ENCODE data around the gene ACTA2. TPM values are rescaled to one million over a fixed set of nuclear protein-coding genes. Genes with fewer than 3 reads are reported as not detected.

ACTA2 gene
- total RNA-seq, 4 donors from 2014 or later = 6,391 to 8,723 (median 8,539) TPM

- Histone ChIP-seq H3K36me3 (no peaks in the 10 kb centered on the region), H3K4me3 (peak overlapping the region in 1 of 4 donors; percentile 18), H3K4me1 (peaks cover 5 to 40% (median 39%) of the 10 kb centered on the region in 4 donors), H3K27ac (replicated peaks in 1 of 4) (peak overlapping the region in 1 of 4 donors; percentile 42), H3K9me3 (no peaks in the 10 kb centered on the region), H3K27me3 (no peaks in the 10 kb centered on the region)
- intact Hi-C loops (cut with DNase I) = no loop called here
- TF ChIP-seq EP300 (IDR thresholded peaks at IDR 0.05) = no peak
- TF ChIP-seq POLR2AphosphoS5 (IDR thresholded peaks at IDR 0.05) = no peak
- no peak for TF ChIP-seq CTCF (IDR thresholded peaks at IDR 0.05)
- no peak for TF ChIP-seq POLR2A (IDR thresholded peaks at IDR 0.05; ENCODE audit: low read depth)
- no peak for DNase-seq (ENCODE audit: extremely low spot score)
- WGBS = 87% methylated on average over 7 of the region's 7 CpGs
Measured at GRCh38 chr10:88995156-88995876, 42.7 kb upstream of the ACTA2 start.

DNA sequence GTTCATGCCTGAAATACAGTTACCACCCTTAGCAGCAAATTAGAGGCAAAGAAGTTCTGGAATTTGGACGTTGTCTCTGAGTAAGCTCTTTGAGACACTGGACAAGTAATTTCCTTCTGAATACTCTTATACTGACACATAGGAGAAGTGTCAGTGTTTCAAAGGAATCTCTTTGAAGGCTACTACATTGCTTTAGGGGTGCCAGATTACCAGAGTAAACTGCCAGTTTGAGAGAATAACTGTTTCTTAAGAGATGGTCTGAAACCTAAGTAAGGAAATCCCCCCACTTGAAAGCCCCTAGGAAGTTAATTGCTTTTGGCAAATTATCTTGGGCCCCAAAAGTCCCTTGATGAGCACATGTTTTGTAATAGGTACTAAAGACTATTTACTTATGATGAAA, 41.4 kb upstream of the ACTA2 start:
- 21% methylated on average over 1 of the region's 1 CpG for WGBS
- H3K9me3 ChIP-seq = no peaks in the 10 kb centered on the region
- H3K27me3 ChIP-seq = no peaks in the 10 kb centered on the region
- peak overlapping the region in 2 of 4 donors; percentile 31 to 98 for H3K27ac ChIP-seq (replicated peaks in 1 of 4)
- peaks cover 5 to 53% (median 52%) of the 10 kb centered on the region in 4 donors for H3K4me1 ChIP-seq
- no peaks in the 10 kb centered on the region for H3K36me3 ChIP-seq
- DNase-seq (ENCODE audit: extremely low spot score) = no peak
- intact Hi-C loops (cut with DNase I) = no loop called here
- H3K4me3 ChIP-seq = peak overlapping the region in 3 of 4 donors; percentile 89 to 99 (median 90)
- TF ChIP-seq POLR2A (IDR thresholded peaks at IDR 0.05; ENCODE audit: low read depth) = no peak
- peak in 1 of 2 donors; percentile 6 for TF ChIP-seq POLR2AphosphoS5 (IDR thresholded peaks at IDR 0.05)

DNA sequence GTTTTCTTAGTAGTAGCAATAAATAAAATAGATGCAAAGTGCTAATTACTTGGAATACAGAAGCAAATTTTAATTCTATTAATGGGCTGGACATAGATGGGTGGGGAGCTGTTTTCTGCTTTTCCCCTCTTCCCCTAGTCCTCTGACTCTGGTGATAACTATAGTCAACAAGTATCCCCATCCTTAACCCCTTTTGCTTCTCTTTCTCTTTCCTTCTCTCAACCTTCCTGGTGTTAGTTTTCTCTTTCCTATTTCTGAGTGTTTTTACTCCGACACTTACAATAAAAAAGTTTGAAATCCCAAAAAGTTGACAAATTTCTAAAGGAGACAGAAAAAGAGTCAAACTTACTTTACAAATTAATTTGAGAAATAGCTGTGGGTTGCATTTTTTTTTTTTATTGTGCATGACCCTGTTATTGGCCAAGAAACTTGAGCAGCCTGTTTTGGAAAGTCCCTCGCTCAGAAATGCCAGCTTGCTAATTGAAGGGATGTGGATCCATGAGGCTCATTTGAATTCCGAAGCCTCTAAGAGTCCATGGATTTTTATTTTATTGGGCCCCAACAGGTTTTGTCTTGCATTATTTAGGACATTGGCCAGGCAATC, 40.5 kb upstream of the ACTA2 start:
- Histone ChIP-seq H3K9me3 (no peaks in the 10 kb centered on the region), H3K27ac (replicated peaks in 1 of 4) (peak overlapping the region in 3 of 4 donors; percentile 35 to 98 (median 97)), H3K27me3 (no peaks in the 10 kb centered on the region), H3K4me3 (peak overlapping the region; percentile 87 to 99 (median 90)), H3K36me3 (no peaks in the 10 kb centered on the region), H3K4me1 (peaks cover 5 to 62% (median 57%) of the 10 kb centered on the region in 4 donors)
- intact Hi-C loops (cut with DNase I) = loop anchor here (2.0 kb wide), 1 partner anchor 158 kb away; no protein-coding TSS in a partner anchor
- no peak for DNase-seq (ENCODE audit: extremely low spot score)
- TF ChIP-seq POLR2A (IDR thresholded peaks at IDR 0.05; ENCODE audit: low read depth) = no peak
- TF ChIP-seq CTCF (IDR thresholded peaks at IDR 0.05) = no peak
- no peak for TF ChIP-seq EP300 (IDR thresholded peaks at IDR 0.05)
- TF ChIP-seq POLR2AphosphoS5 (IDR thresholded peaks at IDR 0.05) = no peak
- 65% methylated on average over 3 of the region's 3 CpGs for WGBS

- 14% methylated on average over 6 of the region's 6 CpGs for WGBS
- H3K4me1 ChIP-seq = peaks cover 8 to 71% (median 63%) of the 10 kb centered on the region in 4 donors
- intact Hi-C loops (cut with DNase I) = loop anchor here (2.0 kb wide), 2 partner anchors 111 to 157 kb away; partner anchors contain the start of gene STAMBPL1
Measured at GRCh38 chr10:88991899-88992320, 39.3 kb upstream of the ACTA2 start.

More at GRCh38 chr10:88991899-88992320, 39.3 kb upstream of the ACTA2 start:
- H3K36me3 ChIP-seq = no peaks in the 10 kb centered on the region
- DNase-seq (ENCODE audit: extremely low spot score) = no peak
- H3K9me3 ChIP-seq = no peaks in the 10 kb centered on the region
- peak overlapping the region; percentile 93 to 98 (median 97) for H3K27ac ChIP-seq (replicated peaks in 1 of 4)
- no peaks in the 10 kb centered on the region for H3K27me3 ChIP-seq
- no peak for TF ChIP-seq EP300 (IDR thresholded peaks at IDR 0.05)
- no peak for TF ChIP-seq POLR2A (IDR thresholded peaks at IDR 0.05; ENCODE audit: low read depth)
- TF ChIP-seq POLR2AphosphoS5 (IDR thresholded peaks at IDR 0.05) = no peak
- TF ChIP-seq CTCF (IDR thresholded peaks at IDR 0.05) = no peak
- peak overlapping the region; percentile 87 to 99 (median 90) for H3K4me3 ChIP-seq

Measured in esophagus muscularis mucosa (tissue), 4 donors.